Fibroblast of mammary gland (primary cell): Measurements from ENCODE around the gene LRRC63.
A peak's percentile ranks its signal among the peaks of the same experiment; 100 is the strongest.

Experiments used
- DNase-seq: peaks from one replicate; pipeline ENCODE4 v3.0.0-alpha.2; 2010; ENCODE audit warnings: low read depth
- H3K4me3 ChIP-seq: 2 replicates; pipeline ENCODE4 v1.5.1; 2011; ENCODE audit warnings: low read depth, mild to moderate bottlenecking, low read length, moderate library complexity; ENCODE audit not compliant: control insufficient read depth
- CTCF ChIP-seq: conservative IDR thresholded peaks from 2 replicates; pipeline ENCODE4 v1.5.1; 2011; ENCODE audit warnings: low read depth, low read length, inconsistent platforms; ENCODE audit not compliant: control insufficient read depth, insufficient read depth

Gene LRRC63

GRCh38 chr13:46304546-46304945 lies 92.8 kb downstream of the LRRC63 start:
- H3K4me3 ChIP-seq = no peak overlapping the region
- no peak for TF ChIP-seq CTCF
- peak; percentile 12 for DNase-seq

GRCh38 chr13:46307554-46307953 lies 95.8 kb downstream of the LRRC63 start:
- DNase-seq = peak; percentile 7
- H3K4me3 ChIP-seq = no peak overlapping the region
- no peak for TF ChIP-seq CTCF

GRCh38 chr13:46310066-46310465 lies 98.3 kb downstream of the LRRC63 start:
- no peak for TF ChIP-seq CTCF
- no peak for DNase-seq
- no peak overlapping the region for H3K4me3 ChIP-seq

GRCh38 chr13:46311217-46311616 lies 99.5 kb downstream of the LRRC63 start:
- no peak for TF ChIP-seq CTCF
- no peak overlapping the region for H3K4me3 ChIP-seq
- no peak for DNase-seq

- no peak for DNase-seq
- TF ChIP-seq CTCF = no peak
- no peak overlapping the region for H3K4me3 ChIP-seq
These were observed 101.3 kb downstream of the LRRC63 start for GRCh38 chr13:46313024-46313423.

GRCh38 chr13:46313432-46314257 lies 101.9 kb downstream of the LRRC63 start:
- no peak overlapping the region for H3K4me3 ChIP-seq

More at GRCh38 chr13:46313432-46314257, 101.9 kb downstream of the LRRC63 start:
- no peak for TF ChIP-seq CTCF
- no peak for DNase-seq
